HepG2 (cell line): ENCODE measurements around the gene AMZ1. TPM values are rescaled to one million over a fixed set of nuclear protein-coding genes. Genes with fewer than 3 reads are reported as not detected.

Experiments
- ATAC-seq: fragments of 200-7000 bp; cut with Tn5 transposase; 3 replicates; pipeline ENCODE4 v1.9.1; 2020; ENCODE audit warnings: mild to moderate bottlenecking, moderate library complexity
- BruUV-seq: library from RNA; stranded (reverse); fragments of 400-500 nt; replicated peaks from 2 replicates; lab custom pipeline; 2021; lab: Mats Ljungman, UMichigan
- CTCF ChIA-PET: fragments of 300-600 bp; formaldehyde crosslinking; extraction: SDS; loops from one replicate; lab custom pipeline; 2021; ENCODE audit warnings: low total read pairs, inconsistent platforms, low intra/inter-chr PET ratio; lab: Yijun Ruan, JAX
- POLR2A ChIA-PET: fragments of 350-600 bp; sonication (Branson Sonifier 250); formaldehyde crosslinking; loops from one replicate; lab custom pipeline; 2020; ENCODE audit warnings: antibody characterized with exemption, inconsistent platforms; lab: Yijun Ruan, JAX
- DNase-seq: peaks from one replicate; pipeline ENCODE4 v3.0.0-alpha.2; 2015; ENCODE audit warnings: low spot score
- FAIRE-seq: peaks from 3 replicates; lab custom pipeline; 2011; peaks lifted over from hg19 to GRCh38; lab: Jason Lieb, UNC
- H2AFZ ChIP-seq: one replicate; pipeline ENCODE4 v1.6.1; 2011; ENCODE audit warnings: low read length, inconsistent platforms
- H3K27ac ChIP-seq: fragments of 300-600 bp; 3 replicates; pipeline ENCODE4 v1.8.0; 2011; ENCODE audit warnings: mixed run types, mild to moderate bottlenecking, mixed read lengths, low read length, inconsistent platforms; ENCODE audit not compliant: insufficient read depth; ENCODE audit errors: extremely low read length
- H3K27me3 ChIP-seq, 2 experiments: fragments of 200-600 bp in 1 of 2; 2 replicates in 1 of 2; 3 replicates in 1 of 2; pipeline versions ENCODE4 v1.6.0 to v1.8.0; 2011; ENCODE audit warnings: low read length in 2 of 2, mild to moderate bottlenecking in 2 of 2, moderate library complexity in 2 of 2, inconsistent platforms in 1 of 2; ENCODE audit not compliant: insufficient read depth in 2 of 2, control insufficient read depth in 1 of 2
- H3K36me3 ChIP-seq, 2 experiments: fragments of 200-600 bp in 1 of 2; replicated peaks in 1 of 2; 2 replicates in 1 of 2; 3 replicates in 1 of 2; pipeline versions ENCODE4 v1.5.1 to v1.8.0; 2011; ENCODE audit warnings: low read length in 2 of 2, inconsistent platforms in 1 of 2; ENCODE audit not compliant: insufficient read depth in 2 of 2, control insufficient read depth in 1 of 2
- H3K4me1 ChIP-seq: 2 replicates; pipeline ENCODE4 v1.5.1; 2012; ENCODE audit warnings: low read length, inconsistent platforms; ENCODE audit not compliant: insufficient read depth
- H3K4me2 ChIP-seq: 2 replicates; pipeline ENCODE4 v1.6.0; 2011; ENCODE audit warnings: low read depth, low read length, inconsistent platforms
- H3K4me3 ChIP-seq, 3 experiments: fragments of 200-600 bp in 1 of 3; sonication (generic), shearing (Covaris generic) in 1 of 3; replicated peaks in 1 of 3; 2 replicates each; pipeline ENCODE4 v1.5.1; 2011 to 2016; ENCODE audit warnings: low read length in 3 of 3, inconsistent platforms in 2 of 3, low read depth in 2 of 3, mild to moderate bottlenecking in 2 of 3, control low read depth in 1 of 3, mixed read lengths in 1 of 3; ENCODE audit not compliant: insufficient read depth in 1 of 3
- H3K79me2 ChIP-seq: one replicate; pipeline ENCODE4 v1.6.1; 2011; ENCODE audit warnings: low read length, inconsistent platforms; ENCODE audit not compliant: insufficient read depth
- H3K9ac ChIP-seq: 2 replicates; pipeline ENCODE4 v1.6.0; 2011; ENCODE audit warnings: mild to moderate bottlenecking, low read depth, low read length, inconsistent platforms; ENCODE audit not compliant: insufficient read depth
- H3K9me3 ChIP-seq: 2 replicates; pipeline ENCODE4 v1.5.1; 2012; ENCODE audit warnings: mild to moderate bottlenecking, low read length
- H4K20me1 ChIP-seq: 2 replicates; pipeline ENCODE4 v1.6.0; 2011; ENCODE audit warnings: inconsistent platforms, mild to moderate bottlenecking, low read length, moderate library complexity; ENCODE audit not compliant: insufficient read depth
- DMAP1 ChIP-seq: IDR thresholded peaks from 2 replicates; pipeline ENCODE4 v1.6.1; 2016
- FOXA1 ChIP-seq, 2 experiments: fragments of 450-650 bp in 1 of 2; sonication (generic) in 1 of 2; formaldehyde crosslinking in 1 of 2; IDR thresholded peaks; 2 replicates each; pipeline versions ENCODE4 v1.4.0 to v1.6.1; 2016 to 2020; ENCODE audit warnings: missing genetic modification reagents in 1 of 2
- HOMEZ ChIP-seq: IDR thresholded peaks from 2 replicates; pipeline ENCODE4 v1.6.1; 2016; ENCODE audit warnings: low read depth
- KLF16 ChIP-seq, 2 experiments: sonication (generic) in 1 of 2; formaldehyde crosslinking in 1 of 2; IDR thresholded peaks; 2 replicates each; pipeline versions ENCODE4 v1.6.1 to v1.8.0; 2016 to 2023; ENCODE audit warnings: missing genetic modification reagents in 2 of 2, missing compliant biosample characterization in 1 of 2
- RXRA ChIP-seq: sonication (generic); formaldehyde crosslinking; IDR thresholded peaks from 2 replicates; pipeline ENCODE4 v1.5.1; 2020; ENCODE audit warnings: missing genetic modification reagents
- SOX13 ChIP-seq, 3 experiments: fragments of 450-650 bp in 1 of 3; sonication (generic) in 1 of 3; formaldehyde crosslinking in 1 of 3; IDR thresholded peaks in 2 of 3; conservative IDR thresholded peaks in 1 of 3; 2 replicates each; pipeline versions ENCODE4 v1.5.0 to v1.6.1; 2016 to 2020; ENCODE audit warnings: antibody characterized with exemption in 1 of 3, mild to moderate bottlenecking in 1 of 3, missing compliant biosample characterization in 1 of 3, missing genetic modification reagents in 1 of 3, moderate library complexity in 1 of 3
- ZBTB25 ChIP-seq: IDR thresholded peaks from 2 replicates; pipeline ENCODE4 v1.6.1; 2018; ENCODE audit warnings: missing genetic modification reagents
- ZBTB43 ChIP-seq: sonication (generic); formaldehyde crosslinking; conservative IDR thresholded peaks from 2 replicates; pipeline ENCODE4 v1.4.0; 2020; ENCODE audit warnings: missing genetic modification reagents
- ZNF207 ChIP-seq: fragments of 450-650 bp; IDR thresholded peaks from 2 replicates; pipeline ENCODE4 v1.6.1; 2016; ENCODE audit warnings: antibody characterized with exemption, borderline replicate concordance
- ZNF605 ChIP-seq: sonication (generic); formaldehyde crosslinking; IDR thresholded peaks from 2 replicates; pipeline ENCODE4 v1.8.0; 2022; ENCODE audit warnings: mild to moderate bottlenecking, missing genetic modification reagents
- ZNF619 ChIP-seq: sonication (generic); formaldehyde crosslinking; IDR thresholded peaks from 2 replicates; pipeline ENCODE4 v1.4.0; 2020; ENCODE audit warnings: mild to moderate bottlenecking, missing genetic modification reagents
- WGBS: methylation state at CpG from one replicate; pipeline ENCODE4 v1.1.6; 2017; ENCODE audit warnings: low lambda C conversion rate; 5-methylcytosine and 5-hydroxymethylcytosine counted together
- in situ Hi-C: cut with HindIII; loops from 2 replicates; pipeline ENCODE4 v1.10.0; 2017; ENCODE audit warnings: low pct_unique_long_range_greater_than_20kb; ENCODE audit not compliant: extremely low pct_ligation_motif_present
- intact Hi-C: fragments of 100-400 bp; cut with micrococcal nuclease; formaldehyde crosslinking; loops from one replicate; pipeline ENCODE4 v1.10.0; 2022; ENCODE audit not compliant: unreplicated experiment
- polyA plus RNA-seq, 8 experiments: library from polyadenylated mRNA; depleted of rRNA in 3 of 8; stranded (reverse) in 7 of 8; unstranded in 1 of 8; fragments of >200 nt; fragmentation: Illumina TruSeq in 4 of 8; extraction: Trizol in 4 of 8; gene quantifications; 2 replicates each; pipeline versions ENCODE4 v1.2.1 to v1.2.3, GENCODE V29; 2011 to 2016; ENCODE audit warnings: low read depth in 4 of 8, missing spikeins in 1 of 8, mixed read lengths in 1 of 8; ENCODE audit not compliant: insufficient read depth in 1 of 8
- total RNA-seq, 5 experiments: library from RNA; depleted of rRNA; stranded (reverse); fragments of >200 nt; fragmentation: Illumina TruSeq; extraction: Trizol; gene quantifications; 2 replicates each; pipeline ENCODE4 v1.2.3, GENCODE V29; 2016; ENCODE audit warnings: low read depth in 1 of 5
- TF ChIP-seq, protein P1 (sequence below): sonication (generic); formaldehyde crosslinking; IDR thresholded peaks from 2 replicates; pipeline ENCODE4 v1.5.0; 2020; ENCODE audit warnings: missing genetic modification reagents
- TF ChIP-seq, protein P2 (sequence below): sonication (generic); formaldehyde crosslinking; IDR thresholded peaks from 2 replicates; pipeline ENCODE4 v1.8.1; 2022; ENCODE audit warnings: mild to moderate bottlenecking, missing genetic modification reagents

The AMZ1 gene
- total and polyA plus RNA-seq, 2 of the 13 experiments (the other 11 are each of a cell fraction or from before 2014, with no cell fraction given), result 0.03 TPM; not detected in 1

GRCh38 chr7:2710901-2711551, 23.0 kb downstream of the AMZ1 start:
- DNase-seq (no peak), ATAC-seq (no peak), FAIRE-seq (no peak)
- Histone ChIP-seq H3K9me3 (no peaks in the 10 kb centered on the region), H3K79me2 (no peaks in the 10 kb centered on the region), H3K9ac (no peak overlapping the region), H3K27me3 (peaks cover 0 to 7% of the 10 kb centered on the region in 2 experiments; a peak in 3 of 5 replicates), H3K36me3 (no peaks in the 10 kb centered on the region), H3K27ac (no peak overlapping the region), H3K4me1 (peaks cover 28% of the 10 kb centered on the region), H2AFZ (no peak overlapping the region), H4K20me1 (no peaks in the 10 kb centered on the region; the same call in 1 of the 2 replicates), H3K4me2 (no peak overlapping the region), H3K4me3 (no peak overlapping the region)
- POLR2A ChIA-PET, result interaction anchor here (1.5 kb wide), 1 partner anchor 47 kb away, joined by 3 read pairs; no protein-coding TSS in a partner anchor
- BruUV-seq, result no TSS peak
- CTCF ChIA-PET, result no interaction called here
- intact Hi-C loops (no loop called here), in situ Hi-C loops (no loop called here)
- WGBS, result 31% methylated on average over 4 of the region's 4 CpGs
- TF ChIP-seq SOX13 (IDR thresholded peaks at IDR 0.05) (no peak), SOX13 (CRISPR knock-in tag; conservative IDR thresholded peaks at IDR 0.05 in 1 of 2, IDR thresholded peaks at IDR 0.05 in 1 of 2) (no peak), RXRA (CRISPR knock-in tag) (no peak), KLF16 (CRISPR knock-in tag; IDR thresholded peaks at IDR 0.05) (no peak), FOXA1 (IDR thresholded peaks at IDR 0.05) (no peak), FOXA1 (CRISPR knock-in tag; IDR thresholded peaks at IDR 0.05) (no peak), HOMEZ (CRISPR knock-in tag) (no peak), DMAP1 (no peak), ZBTB25 (CRISPR knock-in tag) (no peak), ZNF605 (CRISPR knock-in tag) (no peak), ZNF207 (no peak), ZNF619 (no peak), ZBTB43 (CRISPR knock-in tag) (no peak)
- TF ChIP-seq, protein P1, sequence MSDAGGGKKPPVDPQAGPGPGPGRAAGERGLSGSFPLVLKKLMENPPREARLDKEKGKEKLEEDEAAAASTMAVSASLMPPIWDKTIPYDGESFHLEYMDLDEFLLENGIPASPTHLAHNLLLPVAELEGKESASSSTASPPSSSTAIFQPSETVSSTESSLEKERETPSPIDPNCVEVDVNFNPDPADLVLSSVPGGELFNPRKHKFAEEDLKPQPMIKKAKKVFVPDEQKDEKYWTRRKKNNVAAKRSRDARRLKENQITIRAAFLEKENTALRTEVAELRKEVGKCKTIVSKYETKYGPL (CRISPR knock-in tag), result no peak
- TF ChIP-seq, protein P2, sequence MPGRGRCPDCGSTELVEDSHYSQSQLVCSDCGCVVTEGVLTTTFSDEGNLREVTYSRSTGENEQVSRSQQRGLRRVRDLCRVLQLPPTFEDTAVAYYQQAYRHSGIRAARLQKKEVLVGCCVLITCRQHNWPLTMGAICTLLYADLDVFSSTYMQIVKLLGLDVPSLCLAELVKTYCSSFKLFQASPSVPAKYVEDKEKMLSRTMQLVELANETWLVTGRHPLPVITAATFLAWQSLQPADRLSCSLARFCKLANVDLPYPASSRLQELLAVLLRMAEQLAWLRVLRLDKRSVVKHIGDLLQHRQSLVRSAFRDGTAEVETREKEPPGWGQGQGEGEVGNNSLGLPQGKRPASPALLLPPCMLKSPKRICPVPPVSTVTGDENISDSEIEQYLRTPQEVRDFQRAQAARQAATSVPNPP, result no peak
- TF ChIP-seq, all 625 proteins: peak for 0
